Activated CD4-positive, CD25-positive, alpha-beta regulatory T cell treated with anti-CD3 and anti-CD28 coated beads, Interleukin-2, amount 50 U/mL, for 72 hours (primary cell): ENCODE data around the gene NIPSNAP3A.

Experiments used
- DNase-seq: peaks from one replicate; pipeline ENCODE4 v3.0.0; 2021

Gene NIPSNAP3A

GRCh38 chr9:104774831-104775573, 27.5 kb downstream of the NIPSNAP3A start:
- DNase-seq = no peak

- no peak for DNase-seq
These were observed 28.1 kb downstream of the NIPSNAP3A start for GRCh38 chr9:104775574-104775936.

- DNase-seq = no peak
These were observed 28.5 kb downstream of the NIPSNAP3A start for GRCh38 chr9:104775976-104776375.

GRCh38 chr9:104776797-104777196, 29.3 kb downstream of the NIPSNAP3A start:
- no peak for DNase-seq

- DNase-seq = no peak
These were observed 31.3 kb downstream of the NIPSNAP3A start for GRCh38 chr9:104778802-104779201.

GRCh38 chr9:104779334-104779733, 31.9 kb downstream of the NIPSNAP3A start:
- DNase-seq = no peak

GRCh38 chr9:104779946-104780535, 32.6 kb downstream of the NIPSNAP3A start:
- DNase-seq = no peak

- no peak for DNase-seq
These were observed 33.4 kb downstream of the NIPSNAP3A start for GRCh38 chr9:104780796-104781395.

GRCh38 chr9:104783588-104783987, 36.1 kb downstream of the NIPSNAP3A start:
- no peak for DNase-seq

GRCh38 chr9:104784098-104784497, 36.6 kb downstream of the NIPSNAP3A start:
- no peak for DNase-seq

GRCh38 chr9:104786293-104786692, 38.8 kb downstream of the NIPSNAP3A start:
- DNase-seq = no peak

GRCh38 chr9:104787306-104788015, 40.0 kb downstream of the NIPSNAP3A start:
- DNase-seq = no peak

- no peak for DNase-seq
These were observed 40.8 kb downstream of the NIPSNAP3A start for GRCh38 chr9:104788251-104788650.

- DNase-seq = no peak
These were observed 46.6 kb downstream of the NIPSNAP3A start for GRCh38 chr9:104794070-104794469.

- DNase-seq = no peak
These were observed 47.6 kb downstream of the NIPSNAP3A start for GRCh38 chr9:104795082-104795481.

GRCh38 chr9:104795857-104796256, 48.4 kb downstream of the NIPSNAP3A start:
- DNase-seq = no peak

GRCh38 chr9:104798209-104798995, 50.9 kb downstream of the NIPSNAP3A start:
- no peak for DNase-seq

- DNase-seq = no peak
These were observed 52.7 kb downstream of the NIPSNAP3A start for GRCh38 chr9:104800068-104800785.

GRCh38 chr9:104802110-104802509, 54.6 kb downstream of the NIPSNAP3A start:
- no peak for DNase-seq

GRCh38 chr9:104802906-104803305, 55.4 kb downstream of the NIPSNAP3A start:
- no peak for DNase-seq

GRCh38 chr9:104805441-104805840, 58.0 kb downstream of the NIPSNAP3A start:
- no peak for DNase-seq

GRCh38 chr9:104808035-104808614, 60.6 kb downstream of the NIPSNAP3A start:
- no peak for DNase-seq
